Measurements from ENCODE around the gene EFCAB7.

DNA sequence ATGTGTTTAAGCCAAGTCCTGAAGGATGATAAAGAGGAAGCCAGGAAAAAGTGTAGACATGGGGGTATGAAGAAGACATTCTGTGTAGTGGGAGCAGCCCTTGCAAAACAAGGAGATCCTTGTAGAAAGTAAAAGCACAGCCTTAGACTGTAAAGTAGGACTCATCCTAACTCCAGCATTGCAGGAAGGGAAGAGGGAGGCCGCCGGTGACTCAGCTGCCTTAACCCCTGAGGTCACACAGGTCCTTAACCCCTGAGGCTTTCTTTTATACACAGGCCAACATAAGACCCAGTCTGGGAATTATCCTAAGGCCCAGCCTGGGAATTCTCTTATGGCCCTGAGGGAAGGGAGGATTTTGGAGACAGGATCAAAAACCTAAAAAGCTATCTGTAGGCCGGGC, 87.9 kb downstream of the EFCAB7 start:
- TF ChIP-seq ZFX (CRISPR knock-in tag; IDR thresholded peaks at IDR 0.05; ENCODE audit: low read depth) (no peak), ZKSCAN1 (IDR thresholded peaks at IDR 0.05; ENCODE audit: low read length) (no peak), ATF4 (CRISPR knock-in tag; IDR thresholded peaks at IDR 0.05) (no peak)
